SU-DHL-6 (cell line): ENCODE results near the gene ZBTB32.

Source experiments
- H2AFZ ChIP-seq: fragments of 200-600 bp; sonication (generic); 2 replicates; pipeline ENCODE4 v1.6.1; 2014; ENCODE audit warnings: low read depth, mild to moderate bottlenecking, moderate library complexity, mixed read lengths, antibody characterized with exemption, low read length; ENCODE audit not compliant: severe bottlenecking
- H3F3A ChIP-seq: fragments of 200-600 bp; shearing (Covaris generic); 2 replicates; pipeline ENCODE4 v1.6.0; 2016; ENCODE audit warnings: antibody characterized with exemption, mild to moderate bottlenecking; ENCODE audit not compliant: insufficient read depth
- H3K27ac ChIP-seq: fragments of 200-600 bp; sonication (generic); 2 replicates; pipeline ENCODE4 v1.5.1; 2016; ENCODE audit warnings: low read depth, mild to moderate bottlenecking, low read length, moderate library complexity, mixed read lengths
- H3K27me3 ChIP-seq: fragments of 200-600 bp; sonication (generic), shearing (Covaris generic); 2 replicates; pipeline ENCODE4 v1.6.0; 2014; ENCODE audit warnings: mild to moderate bottlenecking, low read length
- H3K36me3 ChIP-seq: fragments of 200-600 bp; sonication (generic); 2 replicates; pipeline ENCODE4 v1.6.1; 2014; ENCODE audit warnings: mild to moderate bottlenecking, low read length, mixed read lengths
- H3K4me2 ChIP-seq: fragments of 300-600, 200-600 bp; shearing (Covaris generic), sonication (generic); 2 replicates; pipeline ENCODE4 v1.6.0; 2014; ENCODE audit warnings: low read length, low read depth, mild to moderate bottlenecking; ENCODE audit not compliant: poor library complexity, severe bottlenecking
- H3K4me3 ChIP-seq: fragments of 200-600 bp; sonication (generic); 2 replicates; pipeline ENCODE4 v1.5.1; 2014; ENCODE audit warnings: antibody characterized with exemption, low read length, mild to moderate bottlenecking, mixed read lengths; ENCODE audit not compliant: insufficient read depth, poor library complexity, severe bottlenecking
- H3K79me2 ChIP-seq: fragments of 200-600 bp; sonication (generic); 2 replicates; pipeline ENCODE4 v1.6.1; 2014; ENCODE audit warnings: mild to moderate bottlenecking, low read length, moderate library complexity; ENCODE audit not compliant: insufficient read depth
- H3K9ac ChIP-seq: fragments of 200-600 bp; sonication (generic); 2 replicates; pipeline ENCODE4 v1.7.0; 2014; ENCODE audit warnings: mild to moderate bottlenecking, low read length
- H3K9me2 ChIP-seq: fragments of 200-600 bp; sonication (generic); replicated peaks from 2 replicates; pipeline ENCODE4 v1.6.1; 2014; ENCODE audit warnings: low read length; ENCODE audit not compliant: insufficient read depth
- H3K9me3 ChIP-seq: fragments of 200-600 bp; sonication (generic); 2 replicates; pipeline ENCODE4 v1.6.1; 2014; ENCODE audit warnings: low read length, mixed read lengths; ENCODE audit not compliant: insufficient read depth
- H4K20me1 ChIP-seq: fragments of 200-600 bp; sonication (generic); 2 replicates; pipeline ENCODE4 v1.6.1; 2014; ENCODE audit warnings: low read depth, mild to moderate bottlenecking, antibody characterized with exemption, low read length, moderate library complexity, mixed read lengths
- CTCF ChIP-seq: fragments of 200-600 bp; sonication (generic); IDR thresholded peaks from one replicate; pipeline ENCODE4 v1.5.1; 2017; ENCODE audit warnings: antibody characterized with exemption, mild to moderate bottlenecking, low read length, moderate library complexity; ENCODE audit not compliant: insufficient read depth, poor library complexity, severe bottlenecking
- EZH2phosphoT487 ChIP-seq: fragments of 200-600 bp; sonication (generic), shearing (Covaris generic); conservative IDR thresholded peaks from 2 replicates; pipeline ENCODE4 v1.6.1; 2018; ENCODE audit warnings: mild to moderate bottlenecking, antibody characterized with exemption, low read length, moderate library complexity, mixed read lengths

ZBTB32 gene

GRCh38 chr19:35719402-35720162 lies 15.2 kb downstream of the ZBTB32 start:
- H3K79me2 ChIP-seq, result peaks cover 22% of the 10 kb centered on the region

GRCh38 chr19:35720163-35720524 lies 15.8 kb downstream of the ZBTB32 start:
- H3K27me3 ChIP-seq, result no peaks in the 10 kb centered on the region
- no peak overlapping the region for H3K27ac ChIP-seq
- no peak overlapping the region for H3K4me2 ChIP-seq
- no peak overlapping the region for H3K9ac ChIP-seq
- peaks cover 22% of the 10 kb centered on the region for H3K79me2 ChIP-seq
- H3K9me3 ChIP-seq, result no peaks in the 10 kb centered on the region
- no peaks in the 10 kb centered on the region for H3K36me3 ChIP-seq
- H4K20me1 ChIP-seq, result no peaks in the 10 kb centered on the region
- H3K4me3 ChIP-seq, result no peak overlapping the region
- no peaks in the 10 kb centered on the region for H3F3A ChIP-seq
- H2AFZ ChIP-seq, result no peak overlapping the region
- H3K9me2 ChIP-seq, result no peaks in the 10 kb centered on the region
- TF ChIP-seq CTCF, result no peak
- no peak for TF ChIP-seq EZH2phosphoT487

More at GRCh38 chr19:35719402-35720162, 15.2 kb downstream of the ZBTB32 start:
- H3K4me2 ChIP-seq, result peak overlapping the region; percentile 60
- H4K20me1 ChIP-seq, result no peaks in the 10 kb centered on the region
- no peak overlapping the region for H3K9ac ChIP-seq
- H3K36me3 ChIP-seq, result no peaks in the 10 kb centered on the region
- no peaks in the 10 kb centered on the region for H3K9me3 ChIP-seq
- no peak overlapping the region for H3K27ac ChIP-seq
- TF ChIP-seq CTCF (no peak), EZH2phosphoT487 (no peak)
- no peaks in the 10 kb centered on the region for H3K27me3 ChIP-seq
- H2AFZ ChIP-seq, result no peak overlapping the region
- peak overlapping the region; percentile 65 for H3K4me3 ChIP-seq
- H3K9me2 ChIP-seq, result no peaks in the 10 kb centered on the region
- no peaks in the 10 kb centered on the region for H3F3A ChIP-seq

- H3K27ac ChIP-seq, result no peak overlapping the region
- TF ChIP-seq EZH2phosphoT487 (no peak), CTCF (no peak)
- no peaks in the 10 kb centered on the region for H3F3A ChIP-seq
- no peaks in the 10 kb centered on the region for H3K9me2 ChIP-seq
- H4K20me1 ChIP-seq, result no peaks in the 10 kb centered on the region
- H3K4me3 ChIP-seq, result no peak overlapping the region
- H3K9ac ChIP-seq, result no peak overlapping the region
- H3K9me3 ChIP-seq, result no peaks in the 10 kb centered on the region
- peaks cover 22% of the 10 kb centered on the region for H3K79me2 ChIP-seq
- no peak overlapping the region for H3K4me2 ChIP-seq
- H2AFZ ChIP-seq, result no peak overlapping the region
- H3K36me3 ChIP-seq, result no peaks in the 10 kb centered on the region; the same call in 1 of the 2 replicates
- H3K27me3 ChIP-seq, result no peaks in the 10 kb centered on the region
Observed at GRCh38 chr19:35720648-35721047, 16.3 kb downstream of the ZBTB32 start.
